Measurements from ENCODE around the gene ANKRD37.
"Not testable (repeated sequence)": the region's sequence is repeated elsewhere in the genome, so short reads cannot be mapped to it uniquely, and the experiment has no call there.

Gene ANKRD37, protein sequence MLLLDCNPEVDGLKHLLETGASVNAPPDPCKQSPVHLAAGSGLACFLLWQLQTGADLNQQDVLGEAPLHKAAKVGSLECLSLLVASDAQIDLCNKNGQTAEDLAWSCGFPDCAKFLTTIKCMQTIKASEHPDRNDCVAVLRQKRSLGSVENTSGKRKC

DNA sequence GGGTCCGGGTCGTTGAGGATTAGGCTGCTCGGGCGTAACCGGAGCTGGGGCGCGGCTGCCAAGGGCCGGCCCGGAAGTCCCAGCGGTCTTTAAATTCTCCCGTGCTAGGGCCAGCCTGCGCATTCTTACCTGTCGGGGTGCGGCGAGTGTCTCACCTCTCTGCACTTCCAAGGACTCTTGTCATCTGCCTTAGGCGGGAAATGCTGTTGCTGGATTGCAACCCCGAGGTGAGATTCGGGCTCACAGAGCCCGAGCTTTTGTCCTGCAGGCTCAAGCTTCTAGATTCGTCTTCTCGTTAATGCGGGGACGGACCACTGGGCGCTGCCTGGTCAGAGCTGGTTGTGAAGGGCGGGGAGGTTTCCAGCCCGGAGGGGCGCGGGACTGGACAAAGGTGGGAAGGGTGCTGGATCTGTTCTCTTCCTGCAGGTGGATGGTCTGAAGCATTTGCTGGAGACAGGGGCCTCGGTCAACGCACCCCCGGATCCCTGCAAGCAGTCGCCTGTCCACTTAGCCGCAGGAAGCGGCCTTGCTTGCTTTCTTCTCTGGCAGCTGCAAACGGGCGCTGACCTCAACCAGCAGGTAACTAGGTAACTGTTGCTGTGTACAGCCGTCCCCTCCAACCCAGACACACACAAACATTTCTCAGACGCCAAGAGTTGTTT, at the start of gene ANKRD37:
Gene ANKRD37 (plus strand): TSS at position 118 of the 662 bp plus-strand sequence. CDS start 83 bp downstream, at position 201.
- peak; percentile 23 for DNase-seq

DNA sequence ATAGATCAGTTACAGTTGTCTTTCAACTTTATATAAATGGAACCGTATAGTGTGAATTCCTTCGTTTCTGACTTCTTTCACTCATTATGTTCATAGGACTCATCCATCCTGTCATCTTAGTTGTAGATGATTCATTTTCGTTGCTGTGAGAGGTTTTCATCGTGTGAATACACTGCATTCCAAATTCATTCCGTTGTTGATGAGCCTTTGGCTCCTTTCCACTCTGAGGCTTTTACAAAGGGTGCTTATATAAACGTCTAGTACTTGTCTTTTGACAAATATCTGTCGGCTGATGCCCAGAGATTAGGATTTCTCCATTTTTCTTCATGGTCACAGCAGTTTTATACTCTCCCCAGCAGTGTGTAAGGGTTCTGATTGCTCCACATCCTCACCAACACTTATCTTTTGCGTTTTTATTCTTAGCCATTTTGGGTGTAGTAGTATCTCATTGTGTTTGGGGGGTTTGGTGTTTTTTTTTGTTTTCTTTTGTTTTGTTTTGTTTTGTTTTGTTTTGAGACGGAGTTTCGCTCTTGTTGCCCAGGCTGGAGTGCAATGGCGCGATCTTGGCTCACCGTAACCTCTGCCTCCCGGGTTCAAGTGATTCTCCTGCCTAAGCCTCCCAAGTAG, 49.6 kb upstream of the ANKRD37 start:
- no peak for DNase-seq

DNA sequence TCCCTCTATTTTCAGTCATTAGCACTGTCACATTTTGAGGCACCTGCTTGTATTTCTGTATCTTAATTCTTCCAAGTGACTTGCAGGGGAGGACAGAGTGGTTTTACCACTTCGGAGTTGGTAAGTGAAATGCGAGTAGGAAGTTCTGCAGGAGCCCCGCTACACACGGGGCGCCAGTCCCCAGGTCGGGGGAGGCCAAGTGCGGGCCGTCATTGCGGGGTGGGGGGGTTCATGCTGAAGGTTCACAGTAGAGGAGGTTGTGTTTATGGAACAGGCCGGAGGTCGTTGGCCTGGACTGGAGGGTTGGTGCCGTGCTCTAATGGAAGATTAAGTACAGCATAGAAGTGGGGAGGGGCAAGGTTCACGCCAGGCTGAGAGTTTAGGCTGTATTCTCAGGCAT, 45.0 kb upstream of the ANKRD37 start:
- DNase-seq: no peak

DNA sequence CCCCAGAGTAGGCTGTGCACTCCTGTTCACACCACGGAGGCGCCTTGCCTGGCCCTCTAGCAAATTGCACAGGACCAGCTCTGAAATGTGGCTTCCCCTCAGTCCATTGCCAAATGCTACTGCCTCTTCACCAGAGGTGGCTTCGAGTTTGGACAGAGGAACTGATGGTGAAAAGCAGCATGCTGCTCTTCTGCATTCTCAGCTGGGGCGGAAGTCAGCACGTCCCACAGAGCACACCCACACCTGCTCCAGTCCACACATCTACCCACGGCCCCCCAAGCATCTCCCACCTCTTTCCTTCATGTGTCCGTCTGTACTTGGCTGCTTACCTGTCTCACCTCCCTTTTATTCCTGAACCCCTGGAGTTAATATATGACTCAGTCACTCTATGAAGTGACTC, 44.4 kb upstream of the ANKRD37 start:
- no peak for DNase-seq

DNA sequence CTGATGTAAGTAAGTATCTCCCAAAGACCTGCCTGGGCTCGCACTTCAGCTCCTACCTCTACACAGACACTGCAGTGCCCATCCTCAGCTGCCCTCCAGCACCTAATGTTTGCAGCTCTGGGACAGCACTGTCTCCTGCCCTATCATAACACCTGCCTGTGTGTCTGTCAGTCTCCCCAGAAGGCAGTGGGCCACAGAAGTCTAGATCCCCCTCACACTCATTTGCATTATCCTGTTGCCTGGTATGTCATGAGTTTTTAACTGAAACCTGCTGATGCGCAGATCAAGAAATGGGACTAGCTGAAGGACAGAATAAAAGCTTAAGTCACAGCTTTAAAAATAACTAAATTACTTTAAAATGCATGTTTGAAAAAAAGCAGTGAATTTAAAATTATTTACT, 43.9 kb upstream of the ANKRD37 start:
- no peak for DNase-seq

DNA sequence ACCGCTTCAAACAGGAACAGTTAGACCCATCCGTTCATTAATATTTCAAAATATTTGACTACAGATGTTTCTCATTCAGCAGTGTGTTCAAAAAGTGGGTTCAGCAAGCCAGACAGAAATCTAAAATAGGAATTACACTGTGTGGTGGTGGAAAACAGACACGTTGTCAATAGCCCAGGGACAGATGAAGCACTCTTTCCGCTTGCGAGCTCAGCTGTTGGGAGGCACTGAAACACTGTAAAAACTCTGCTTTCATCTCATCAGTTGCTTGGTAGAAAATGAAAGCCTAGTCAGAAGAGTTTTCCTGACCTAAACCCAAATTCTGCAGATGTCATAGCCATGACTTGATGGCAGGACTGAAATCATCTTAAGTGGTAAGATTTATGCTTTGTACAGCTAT, 39.4 kb upstream of the ANKRD37 start:
- no peak for DNase-seq

DNA sequence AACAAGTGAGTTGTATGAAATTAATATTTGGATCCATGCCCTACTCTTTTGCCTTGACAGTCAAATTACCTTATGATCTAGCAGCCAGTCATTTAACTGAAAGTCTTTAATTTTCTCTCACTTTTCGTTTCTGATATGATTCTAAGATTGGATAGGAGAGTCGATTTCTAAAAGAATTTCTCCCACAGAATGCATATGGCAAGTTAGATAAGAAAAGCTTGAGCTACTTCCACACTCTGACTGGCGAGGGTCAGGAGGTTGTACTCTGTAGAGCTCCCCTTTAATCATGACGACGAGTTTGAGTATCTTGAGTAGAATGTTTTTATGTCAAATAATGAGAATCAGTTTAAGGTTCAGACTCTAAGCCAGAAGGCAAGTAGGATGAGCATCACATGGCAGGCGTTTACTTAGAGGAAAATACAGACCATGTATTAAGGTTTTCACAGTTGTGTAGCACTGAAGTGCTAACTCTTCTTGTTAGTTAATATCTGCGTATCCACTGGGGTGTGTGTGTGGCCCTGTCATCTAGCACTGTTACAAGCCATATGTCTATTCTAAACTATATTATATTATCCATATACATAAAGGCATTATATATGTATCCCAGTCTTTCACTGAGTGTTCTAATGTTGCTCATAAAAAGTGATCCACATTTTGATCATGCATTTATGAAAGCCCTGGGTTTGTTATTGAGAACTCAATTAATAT, 38.8 kb upstream of the ANKRD37 start:
- DNase-seq: no peak

DNA sequence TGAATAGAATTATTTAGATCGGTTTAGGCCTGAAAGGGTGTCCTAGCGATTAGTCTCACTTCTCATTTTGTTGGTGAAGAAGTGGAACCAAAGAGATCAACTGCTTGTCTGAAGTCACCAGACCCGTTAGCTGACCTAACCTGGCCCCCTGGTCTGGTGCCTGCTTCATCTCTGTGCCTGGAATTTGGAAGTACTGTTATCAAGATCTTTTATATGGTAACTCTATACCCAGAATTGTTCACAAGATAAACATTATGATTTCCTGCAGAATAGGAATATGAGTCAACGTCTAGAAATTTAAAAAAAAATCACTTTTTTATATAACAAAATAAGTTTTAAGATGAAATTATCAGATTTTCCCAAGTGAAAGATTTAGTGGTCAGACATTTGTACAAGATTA, 38.1 kb upstream of the ANKRD37 start:
- no peak for DNase-seq

GRCh38 chr4:185358959-185359358, 37.7 kb upstream of the ANKRD37 start:
- DNase-seq: no peak

DNA sequence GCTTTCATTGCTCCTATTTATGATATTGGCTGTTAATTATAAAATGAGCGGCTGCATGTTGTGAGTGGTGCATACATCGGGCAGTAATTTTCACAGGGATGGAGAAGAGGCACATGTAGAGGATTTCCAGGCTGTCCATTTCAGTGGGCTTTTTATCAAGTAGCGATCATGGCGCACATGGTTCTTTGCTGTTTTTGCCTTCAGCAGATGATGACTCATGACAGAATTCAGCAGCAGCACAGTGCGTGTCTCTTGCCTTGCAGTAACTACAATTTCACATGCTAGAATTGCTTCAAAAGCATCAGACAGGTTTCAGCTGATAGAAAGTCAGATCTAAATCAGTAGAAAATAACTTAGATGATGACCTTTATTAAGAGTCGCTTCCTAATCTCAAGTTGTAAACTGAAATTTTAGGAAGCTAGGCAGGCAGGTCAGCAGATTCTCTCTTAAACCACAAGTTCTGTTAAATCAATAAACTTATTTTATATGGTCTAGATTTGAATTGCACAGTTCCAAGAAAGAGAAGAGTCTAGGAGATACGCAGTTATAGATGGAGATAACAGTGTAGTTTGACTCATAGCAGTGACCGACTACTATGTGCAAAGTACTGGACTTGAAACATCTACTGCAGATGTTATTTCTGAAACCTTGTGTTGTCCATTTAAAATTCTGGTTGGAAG, 36.7 kb upstream of the ANKRD37 start:
- no peak for DNase-seq

GRCh38 chr4:185361872-185362271, 34.8 kb upstream of the ANKRD37 start:
- no peak for DNase-seq

DNA sequence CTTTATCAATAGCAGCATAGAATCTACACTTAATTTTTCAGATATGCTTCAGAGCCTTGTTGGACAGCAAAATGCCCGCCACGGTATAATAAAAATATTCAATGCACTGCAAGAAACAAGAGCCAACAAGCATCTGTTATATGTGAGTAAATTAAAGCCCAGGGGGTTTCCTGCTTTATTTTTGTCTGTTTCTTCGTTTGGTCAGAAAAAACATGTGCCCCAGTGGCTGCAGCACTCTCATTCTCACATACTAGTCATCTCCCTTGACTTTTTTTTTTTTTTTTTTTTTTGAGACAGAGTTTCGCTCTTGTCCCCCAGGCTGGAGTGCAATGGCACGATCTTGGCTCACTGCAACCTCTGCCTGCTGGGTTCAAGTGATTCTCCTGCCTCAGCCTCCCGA, 34.1 kb upstream of the ANKRD37 start:
- not testable (repeated sequence) for DNase-seq

- DNase-seq: no peak
These were observed 33.4 kb upstream of the ANKRD37 start for GRCh38 chr4:185363251-185363650.

DNA sequence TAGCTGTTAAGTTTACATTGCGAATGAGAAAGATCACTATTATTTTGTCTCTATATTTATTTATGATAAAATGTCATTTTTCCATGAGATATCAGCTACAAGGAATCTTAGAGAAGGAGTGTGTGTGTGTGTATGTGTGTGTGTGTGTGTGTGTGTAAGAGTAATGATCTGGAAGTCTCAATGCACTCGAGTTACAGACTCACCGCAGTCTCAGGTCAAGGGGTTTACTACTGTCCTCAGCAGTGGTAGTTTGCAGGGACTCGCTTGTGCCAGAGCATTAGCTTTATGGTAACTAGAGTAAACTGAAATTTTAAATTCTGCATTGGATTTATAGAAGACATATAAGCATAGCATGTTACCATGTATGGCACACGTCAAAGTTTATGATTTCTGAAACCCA, 31.8 kb upstream of the ANKRD37 start:
- no peak for DNase-seq

DNA sequence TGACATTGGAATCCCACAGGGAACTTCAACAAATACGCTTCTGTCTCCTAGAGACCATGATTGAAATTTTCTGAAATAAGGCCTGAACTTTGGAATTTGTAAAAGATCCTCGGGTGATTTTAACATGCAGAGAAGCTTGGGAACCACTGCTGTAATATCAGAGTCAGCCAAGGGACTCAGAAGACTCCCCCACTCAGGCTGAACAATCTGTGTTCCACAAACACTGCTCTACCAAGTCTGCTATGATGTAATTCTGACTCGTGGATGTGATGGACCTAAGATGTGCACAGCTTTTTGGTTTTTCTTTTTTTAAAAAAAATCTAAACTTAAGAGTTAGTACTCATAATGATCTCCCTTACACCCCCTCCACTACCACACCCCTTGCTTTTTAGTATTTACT, 26.9 kb upstream of the ANKRD37 start:
- DNase-seq: no peak

DNA sequence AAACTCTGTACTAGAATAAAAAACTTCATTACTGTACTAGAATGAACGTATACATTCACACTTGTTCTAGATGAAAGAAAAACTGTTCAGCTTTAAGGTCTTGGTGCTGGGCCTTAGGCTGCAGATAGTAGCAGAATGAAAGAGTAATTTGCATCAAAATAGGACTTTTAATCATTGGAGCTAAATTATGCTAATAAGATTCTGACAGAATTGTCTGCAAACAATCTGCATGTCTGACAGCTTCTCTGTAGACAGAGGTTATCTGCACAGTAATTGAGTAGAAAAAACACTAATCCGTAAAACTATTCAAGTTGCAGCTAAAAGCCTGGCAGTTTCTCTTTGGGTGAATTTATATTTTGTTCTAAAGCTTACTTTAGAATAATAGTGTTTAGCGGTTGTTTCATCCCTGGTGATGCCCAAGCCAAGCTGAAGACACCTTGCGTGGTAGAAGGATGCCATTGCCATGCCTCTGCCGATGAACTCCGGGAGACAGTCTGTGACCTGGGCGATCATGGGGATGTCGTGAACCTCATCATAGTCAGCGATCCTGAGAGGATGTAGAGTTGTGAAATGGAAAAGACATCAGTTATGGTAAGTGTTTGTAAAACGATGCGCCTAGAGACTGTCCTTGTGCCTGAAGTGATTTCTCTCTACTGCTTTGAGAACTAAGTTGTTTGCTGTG, 26.2 kb upstream of the ANKRD37 start:
- no peak for DNase-seq

GRCh38 chr4:185371702-185372101, 24.9 kb upstream of the ANKRD37 start:
- no peak for DNase-seq

GRCh38 chr4:185374027-185374426, 22.6 kb upstream of the ANKRD37 start:
- no peak for DNase-seq

DNA sequence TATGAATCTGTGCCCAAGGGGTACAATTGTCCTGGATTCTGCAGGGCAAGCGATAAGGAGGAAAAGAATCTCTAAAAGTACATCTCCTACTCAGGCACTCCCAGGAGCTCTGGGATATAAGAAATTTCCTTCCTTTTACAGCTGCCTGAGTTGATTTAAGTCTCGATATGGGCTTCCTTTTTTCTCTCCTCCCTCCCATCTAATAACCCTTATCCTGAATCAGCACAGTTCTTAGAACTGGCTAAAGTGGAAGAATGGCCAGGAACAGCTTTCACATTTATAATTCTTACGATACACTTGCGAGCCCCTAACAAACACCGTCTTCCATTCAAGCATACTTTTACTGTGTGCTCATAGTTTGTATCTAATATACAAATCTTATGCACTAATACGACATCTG, 22.1 kb upstream of the ANKRD37 start:
- DNase-seq: no peak

GRCh38 chr4:185378264-185378663, 18.4 kb upstream of the ANKRD37 start:
- no peak for DNase-seq

DNA sequence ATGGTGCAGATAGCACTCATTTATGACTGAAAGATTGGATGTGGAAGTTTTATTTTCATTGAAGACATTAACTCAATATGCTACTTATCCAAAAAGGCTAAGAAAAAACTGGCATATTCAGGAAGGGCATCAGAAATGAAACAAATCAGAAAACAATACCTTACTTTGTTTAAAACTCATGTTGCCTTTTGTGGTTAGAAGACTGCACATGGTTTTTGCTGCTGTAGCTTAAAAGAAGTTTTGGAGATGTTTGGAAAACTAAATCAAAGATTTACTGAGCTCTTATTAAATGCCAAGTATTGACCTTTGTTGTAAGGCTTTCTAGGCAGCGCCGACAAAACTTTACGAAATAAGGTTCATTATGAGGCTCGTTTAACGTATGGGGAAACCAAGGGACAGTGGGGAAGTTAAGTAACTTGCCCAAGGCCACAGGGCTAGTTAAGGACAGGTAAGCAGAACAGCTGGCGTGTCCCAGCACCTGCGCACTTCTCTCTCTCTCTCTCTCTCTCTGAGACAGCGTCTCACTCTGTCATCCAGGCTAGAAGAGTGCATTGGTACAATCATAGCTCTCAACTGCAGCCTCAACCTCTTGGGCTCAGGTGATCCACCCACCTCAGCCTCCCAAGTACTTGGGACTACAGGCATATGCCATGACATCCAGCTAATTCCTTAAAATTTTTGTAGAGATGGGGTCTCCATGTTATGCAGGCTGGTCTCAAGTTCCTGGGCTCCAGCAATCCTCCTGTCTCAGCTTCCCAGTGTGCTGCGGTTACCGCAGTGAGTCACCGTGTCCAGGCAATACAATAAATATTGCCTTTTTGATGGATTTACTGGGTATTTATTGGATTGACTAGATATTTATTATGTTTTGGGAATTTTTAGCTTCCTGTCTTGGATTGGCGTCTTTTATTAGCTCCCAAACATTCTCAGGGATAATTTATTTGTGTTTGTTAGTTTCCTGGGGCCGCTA, 17.0 kb upstream of the ANKRD37 start:
- DNase-seq: no peak

GRCh38 chr4:185380320-185380719, 16.3 kb upstream of the ANKRD37 start:
- no peak for DNase-seq

All from NCI-H345 (cell line).